ENCODE data around the gene GPR89B. TPM values are rescaled to one million over a fixed set of nuclear protein-coding genes. Genes with fewer than 3 reads are reported as not detected.
"Not testable (repeated sequence)": the region's sequence is repeated elsewhere in the genome, so short reads cannot be mapped to it uniquely, and the experiment has no call there.

The GPR89B gene
- total and polyA plus RNA-seq, 2 of the 8 experiments (the other 6 are each of a cell fraction or from before 2014, with no cell fraction given), result 19.5 to 32.5 TPM

DNA sequence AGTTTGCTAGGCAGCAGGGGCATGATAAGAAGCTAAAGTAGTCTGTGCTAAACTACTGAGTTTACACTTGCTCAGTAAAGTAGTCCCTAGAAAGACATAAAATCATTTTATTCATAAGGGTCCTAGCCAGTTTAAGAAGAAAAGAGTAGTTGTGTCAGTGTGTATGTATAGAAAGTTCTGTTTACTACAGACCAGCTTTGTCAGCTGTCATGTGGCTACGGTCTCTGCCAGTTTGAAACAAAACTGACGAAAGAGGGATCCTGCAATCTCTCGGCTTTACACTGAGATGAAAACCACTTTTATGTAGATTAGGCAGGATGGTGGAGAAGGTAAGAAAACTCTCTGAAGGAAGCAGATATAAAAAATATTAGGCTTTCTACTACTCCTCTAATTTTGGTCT, 7.1 kb downstream of the GPR89B start:
- H3K27me3 ChIP-seq (replicated peaks in 1 of 4; ENCODE audit: control insufficient read depth in 3 of 4, extremely low read depth in 1 of 4, insufficient read depth in 3 of 4, low read length in 3 of 4); H3K56ac ChIP-seq (replicated peaks; ENCODE audit: insufficient read length, low read depth, low read length); H3K79me2 ChIP-seq (ENCODE audit: control insufficient read depth in 1 of 2, insufficient read depth in 2 of 2, low read length in 2 of 2); H3K23me2 ChIP-seq (ENCODE audit: low read depth, low read length); H2BK120ac ChIP-seq (replicated peaks; ENCODE audit: low read depth, low read length); H4K20me1 ChIP-seq (replicated peaks in 1 of 2; ENCODE audit: control insufficient read depth in 1 of 2, insufficient read depth in 2 of 2, low read length in 2 of 2); DNase-seq (ENCODE audit: low read depth in 1 of 2, low spot score in 2 of 2); H3K23ac ChIP-seq (ENCODE audit: insufficient read length); H3K79me1 ChIP-seq (ENCODE audit: low read depth, low read length); H2BK15ac ChIP-seq (ENCODE audit: low read length); H3K18ac ChIP-seq (ENCODE audit: extremely low read depth, low read length); FAIRE-seq; H2AK5ac ChIP-seq (ENCODE audit: low read depth, low read length); POLR2A ChIA-PET (ENCODE audit: partially characterized antibody); H4K8ac ChIP-seq (ENCODE audit: extremely low read depth, insufficient read depth, low read length); H3K9me3 ChIP-seq (ENCODE audit: insufficient read depth in 2 of 2, low read depth in 1 of 2, low read length in 1 of 2); H4K91ac ChIP-seq (replicated peaks; ENCODE audit: insufficient read length, low read length); H3K4ac ChIP-seq (replicated peaks; ENCODE audit: insufficient read length, low read depth, low read length); H3K4me2 ChIP-seq (ENCODE audit: insufficient read depth in 1 of 2, low read depth in 2 of 2, low read length in 2 of 2); H2BK12ac ChIP-seq (ENCODE audit: low read depth, low read length); H2BK20ac ChIP-seq (ENCODE audit: low read length); H3K9ac ChIP-seq (replicated peaks in 1 of 4; ENCODE audit: extremely low read depth in 1 of 4, low read depth in 3 of 4, low read length in 3 of 4); H3K14ac ChIP-seq (ENCODE audit: insufficient read length); CTCF ChIA-PET (ENCODE audit: partially characterized antibody); H2BK5ac ChIP-seq (ENCODE audit: low read depth, low read length); H3K36me3 ChIP-seq (ENCODE audit: control insufficient read depth in 2 of 4, insufficient read depth in 4 of 4, low read length in 3 of 4); H4K5ac ChIP-seq (ENCODE audit: insufficient read length, low read depth, low read length); H3K27ac ChIP-seq (ENCODE audit: low read depth, low read length); H2AFZ ChIP-seq (ENCODE audit: low read length); H3K4me1 ChIP-seq (replicated peaks in 1 of 4; ENCODE audit: control insufficient read depth in 3 of 4, insufficient read depth in 4 of 4, low read length in 3 of 4); H3K4me3 ChIP-seq (ENCODE audit: extremely low read depth in 1 of 4, insufficient read depth in 2 of 4, low read depth in 3 of 4, low read length in 4 of 4): not testable (repeated sequence)
- WGBS, 2 experiments (ENCODE audit: extremely low coverage in 1 of 2, insufficient coverage in 1 of 2, insufficient read length in 1 of 2, insufficient replicate concordance in 2 of 2, low coverage in 1 of 2, low lambda C conversion rate in 2 of 2, missing lambda C conversion rate in 1 of 2), result 90% methylated on average over 3 of the region's 3 CpGs; no CpG with 5 or more reads in 1 of the 2 experiments

DNA sequence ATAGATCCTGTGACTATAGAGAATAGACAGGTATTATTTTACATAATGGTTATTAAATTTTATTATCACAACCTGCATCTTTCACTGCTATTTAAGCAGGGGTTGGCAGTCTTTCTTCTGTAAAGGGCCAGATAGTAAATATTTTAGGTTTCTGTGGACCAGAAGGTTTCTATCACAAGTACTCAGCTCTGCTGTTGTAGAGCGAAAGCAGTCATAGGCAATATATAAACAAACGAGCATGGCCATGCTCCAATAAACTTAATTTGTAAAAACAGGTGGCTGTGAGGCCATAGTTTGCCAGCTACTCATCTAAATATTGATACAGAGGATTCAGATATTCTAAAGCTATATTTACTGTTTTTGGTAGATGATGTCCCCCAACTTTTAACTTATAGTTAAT, 12.2 kb downstream of the GPR89B start:
- H3K27me3 ChIP-seq (replicated peaks in 1 of 4; ENCODE audit: control insufficient read depth in 3 of 4, extremely low read depth in 1 of 4, insufficient read depth in 3 of 4, low read length in 3 of 4); H3K4ac ChIP-seq (replicated peaks; ENCODE audit: insufficient read length, low read depth, low read length); POLR2A ChIA-PET (ENCODE audit: partially characterized antibody); H2BK12ac ChIP-seq (ENCODE audit: low read depth, low read length); H3K36me3 ChIP-seq (ENCODE audit: control insufficient read depth in 2 of 4, insufficient read depth in 4 of 4, low read length in 3 of 4); H2BK120ac ChIP-seq (replicated peaks; ENCODE audit: low read depth, low read length); CTCF ChIA-PET (ENCODE audit: partially characterized antibody); H4K91ac ChIP-seq (replicated peaks; ENCODE audit: insufficient read length, low read length); H4K20me1 ChIP-seq (replicated peaks in 1 of 2; ENCODE audit: control insufficient read depth in 1 of 2, insufficient read depth in 2 of 2, low read length in 2 of 2); H3K23ac ChIP-seq (ENCODE audit: insufficient read length); H2AFZ ChIP-seq (ENCODE audit: low read length); H2AK5ac ChIP-seq (ENCODE audit: low read depth, low read length); H4K5ac ChIP-seq (ENCODE audit: insufficient read length, low read depth, low read length); H3K4me1 ChIP-seq (replicated peaks in 1 of 4; ENCODE audit: control insufficient read depth in 3 of 4, insufficient read depth in 4 of 4, low read length in 3 of 4); FAIRE-seq; H3K4me3 ChIP-seq (ENCODE audit: extremely low read depth in 1 of 4, insufficient read depth in 2 of 4, low read depth in 3 of 4, low read length in 4 of 4); H2BK20ac ChIP-seq (ENCODE audit: low read length); H2BK15ac ChIP-seq (ENCODE audit: low read length); H3K9me3 ChIP-seq (ENCODE audit: insufficient read depth in 2 of 2, low read depth in 1 of 2, low read length in 1 of 2); H3K14ac ChIP-seq (ENCODE audit: insufficient read length); H3K79me2 ChIP-seq (ENCODE audit: control insufficient read depth in 1 of 2, insufficient read depth in 2 of 2, low read length in 2 of 2); H4K8ac ChIP-seq (ENCODE audit: extremely low read depth, insufficient read depth, low read length); DNase-seq (ENCODE audit: low read depth in 1 of 2, low spot score in 2 of 2); H2BK5ac ChIP-seq (ENCODE audit: low read depth, low read length); H3K79me1 ChIP-seq (ENCODE audit: low read depth, low read length); H3K56ac ChIP-seq (replicated peaks; ENCODE audit: insufficient read length, low read depth, low read length); H3K9ac ChIP-seq (replicated peaks in 1 of 4; ENCODE audit: extremely low read depth in 1 of 4, low read depth in 3 of 4, low read length in 3 of 4); H3K23me2 ChIP-seq (ENCODE audit: low read depth, low read length); H3K27ac ChIP-seq (ENCODE audit: low read depth, low read length); H3K18ac ChIP-seq (ENCODE audit: extremely low read depth, low read length); H3K4me2 ChIP-seq (ENCODE audit: insufficient read depth in 1 of 2, low read depth in 2 of 2, low read length in 2 of 2): not testable (repeated sequence)
- 93% methylated on average over 2 of the region's 2 CpGs; no CpG with 5 or more reads in 1 of the 2 experiments for WGBS, 2 experiments (ENCODE audit: extremely low coverage in 1 of 2, insufficient coverage in 1 of 2, insufficient read length in 1 of 2, insufficient replicate concordance in 2 of 2, low coverage in 1 of 2, low lambda C conversion rate in 2 of 2, missing lambda C conversion rate in 1 of 2)
